BLaER1 treated with 17β-estradiol and CSF1 and Interleukin-3, amounts not matched to agents 10 nM and 100 nM (cell line): Measurements from ENCODE around the gene IZUMO2.
"Not testable (repeated sequence)": the region's sequence is repeated elsewhere in the genome, so short reads cannot be mapped to it uniquely, and the experiment has no call there.

Experiments used
- H3K27ac ChIP-seq, 11 experiments: shearing (Covaris generic); formaldehyde crosslinking; 2 replicates each; pipeline ENCODE4 v1.8.1; 2022
- H3K27me3 ChIP-seq, 11 experiments: shearing (Covaris generic); formaldehyde crosslinking; 2 replicates each; pipeline ENCODE4 v1.8.1; 2022
- H3K36me3 ChIP-seq, 11 experiments: shearing (Covaris generic); formaldehyde crosslinking; 2 replicates each; pipeline ENCODE4 v1.8.1; 2022
- H3K4me1 ChIP-seq, 10 experiments: shearing (Covaris generic); formaldehyde crosslinking; 2 replicates each; pipeline ENCODE4 v1.8.1; 2022
- H3K4me2 ChIP-seq, 11 experiments: shearing (Covaris generic); formaldehyde crosslinking; 2 replicates each; pipeline ENCODE4 v1.8.1; 2022
- H3K4me3 ChIP-seq, 10 experiments: shearing (Covaris generic); formaldehyde crosslinking; 2 replicates each; pipeline ENCODE4 v1.8.1; 2022
- H3K9ac ChIP-seq, 11 experiments: shearing (Covaris generic); formaldehyde crosslinking; 2 replicates each; pipeline ENCODE4 v1.8.1; 2022
- H3K9me3 ChIP-seq, 11 experiments: shearing (Covaris generic); formaldehyde crosslinking; replicated peaks in 1 of 11; 2 replicates each; pipeline ENCODE4 v1.8.1; 2022
- H4K20me1 ChIP-seq, 11 experiments: shearing (Covaris generic); formaldehyde crosslinking; 2 replicates each; pipeline ENCODE4 v1.8.1; 2022
- Cebpa-rat ChIP-seq, 11 experiments: shearing (Covaris generic); IDR thresholded peaks; 2 replicates each; pipeline ENCODE4 v1.8.1; 2022

IZUMO2 gene

GRCh38 chr19:50154529-50154928 is 8.6 kb downstream of the IZUMO2 start:
- Histone ChIP-seq H3K4me1 (peaks cover 0 to 17% (median 3%) of the 10 kb centered on the region in 10 experiments; a peak in 9 of 20 replicates), H3K9ac (no peak overlapping the region), H3K4me3 (no peak overlapping the region), H4K20me1 (no peaks in the 10 kb centered on the region), H3K27ac (no peak overlapping the region), H3K4me2 (peak overlapping the region in 3 of 11 experiments; percentile 12 to 37 (median 31); a peak in 2 of 22 replicates), H3K36me3 (no peaks in the 10 kb centered on the region), H3K27me3 (no peaks in the 10 kb centered on the region), H3K9me3 (peaks cover 0 to 19% (median 8%) of the 10 kb centered on the region in 11 experiments; a peak in 15 of 22 replicates)
- TF ChIP-seq Cebpa-rat (IDR thresholded peaks at IDR 0.05), result no peak

- peaks cover 0 to 17% (median 3%) of the 10 kb centered on the region in 10 experiments; a peak in 9 of 20 replicates for H3K4me1 ChIP-seq
- no peaks in the 10 kb centered on the region for H3K36me3 ChIP-seq
- no peak for TF ChIP-seq Cebpa-rat (IDR thresholded peaks at IDR 0.05)
- H3K27me3 ChIP-seq, result no peaks in the 10 kb centered on the region
- H3K4me2 ChIP-seq, result peak overlapping the region in 2 of 11 experiments; percentile 3 to 75; a peak in 3 of 22 replicates
- no peak overlapping the region for H3K4me3 ChIP-seq
- no peak overlapping the region for H3K9ac ChIP-seq
- no peak overlapping the region for H3K27ac ChIP-seq
- H4K20me1 ChIP-seq, result no peaks in the 10 kb centered on the region
- peaks cover 0 to 10% (median 0%) of the 10 kb centered on the region in 11 experiments; a peak in 4 of 22 replicates for H3K9me3 ChIP-seq
Observed at GRCh38 chr19:50152578-50152977, 10.5 kb downstream of the IZUMO2 start.

GRCh38 chr19:50148528-50148927 is 14.6 kb downstream of the IZUMO2 start:
- no peak overlapping the region for H3K9ac ChIP-seq
- H3K4me1 ChIP-seq, result peaks cover 0 to 18% (median 4%) of the 10 kb centered on the region in 10 experiments; a peak in 8 of 20 replicates
- H3K4me3 ChIP-seq, result peak overlapping the region in 9 of 10 experiments; percentile 54 to 77 (median 70); a peak in 10 of 20 replicates
- H3K4me2 ChIP-seq, result peak overlapping the region in 5 of 11 experiments; percentile 15 to 54 (median 17); a peak in 4 of 22 replicates
- no peak for TF ChIP-seq Cebpa-rat (IDR thresholded peaks at IDR 0.05)
- H3K36me3 ChIP-seq, result no peaks in the 10 kb centered on the region
- peaks cover 0 to 10% (median 0%) of the 10 kb centered on the region in 11 experiments; a peak in 4 of 22 replicates for H3K9me3 ChIP-seq
- H3K27me3 ChIP-seq, result no peaks in the 10 kb centered on the region
- H4K20me1 ChIP-seq, result no peaks in the 10 kb centered on the region
- no peak overlapping the region for H3K27ac ChIP-seq

- H3K4me1 ChIP-seq, result peaks cover 0 to 10% (median 4%) of the 10 kb centered on the region in 10 experiments; a peak in 6 of 20 replicates
- no peaks in the 10 kb centered on the region for H3K36me3 ChIP-seq
- no peaks in the 10 kb centered on the region for H3K27me3 ChIP-seq
- no peak for TF ChIP-seq Cebpa-rat (IDR thresholded peaks at IDR 0.05)
- H3K27ac ChIP-seq, result peak overlapping the region in 10 of 11 experiments; percentile 51 to 79 (median 68); a peak in 20 of 22 replicates
- H3K9ac ChIP-seq, result peak overlapping the region; percentile 65 to 80 (median 75)
- H3K4me2 ChIP-seq, result peak overlapping the region; percentile 15 to 73 (median 59); a peak in 20 of 22 replicates
- H3K9me3 ChIP-seq, result peaks cover 0 to 10% (median 0%) of the 10 kb centered on the region in 11 experiments; a peak in 4 of 22 replicates
- no peaks in the 10 kb centered on the region for H4K20me1 ChIP-seq
- H3K4me3 ChIP-seq, result peak overlapping the region; percentile 54 to 77 (median 68)
Observed at GRCh38 chr19:50147462-50148423, 15.3 kb downstream of the IZUMO2 start.

GRCh38 chr19:50141921-50142320 is 21.2 kb downstream of the IZUMO2 start:
- not testable (repeated sequence) for H3K36me3 ChIP-seq, H3K9me3 ChIP-seq, H3K4me2 ChIP-seq, H3K4me3 ChIP-seq, H3K27me3 ChIP-seq, H3K27ac ChIP-seq, H4K20me1 ChIP-seq, H3K9ac ChIP-seq, H3K4me1 ChIP-seq

GRCh38 chr19:50140118-50140845 is 22.8 kb downstream of the IZUMO2 start:
- H3K4me2 ChIP-seq, H3K4me1 ChIP-seq, H3K27me3 ChIP-seq, H3K9me3 ChIP-seq, H3K9ac ChIP-seq, H3K27ac ChIP-seq, H3K4me3 ChIP-seq, H4K20me1 ChIP-seq, H3K36me3 ChIP-seq: not testable (repeated sequence)

DNA sequence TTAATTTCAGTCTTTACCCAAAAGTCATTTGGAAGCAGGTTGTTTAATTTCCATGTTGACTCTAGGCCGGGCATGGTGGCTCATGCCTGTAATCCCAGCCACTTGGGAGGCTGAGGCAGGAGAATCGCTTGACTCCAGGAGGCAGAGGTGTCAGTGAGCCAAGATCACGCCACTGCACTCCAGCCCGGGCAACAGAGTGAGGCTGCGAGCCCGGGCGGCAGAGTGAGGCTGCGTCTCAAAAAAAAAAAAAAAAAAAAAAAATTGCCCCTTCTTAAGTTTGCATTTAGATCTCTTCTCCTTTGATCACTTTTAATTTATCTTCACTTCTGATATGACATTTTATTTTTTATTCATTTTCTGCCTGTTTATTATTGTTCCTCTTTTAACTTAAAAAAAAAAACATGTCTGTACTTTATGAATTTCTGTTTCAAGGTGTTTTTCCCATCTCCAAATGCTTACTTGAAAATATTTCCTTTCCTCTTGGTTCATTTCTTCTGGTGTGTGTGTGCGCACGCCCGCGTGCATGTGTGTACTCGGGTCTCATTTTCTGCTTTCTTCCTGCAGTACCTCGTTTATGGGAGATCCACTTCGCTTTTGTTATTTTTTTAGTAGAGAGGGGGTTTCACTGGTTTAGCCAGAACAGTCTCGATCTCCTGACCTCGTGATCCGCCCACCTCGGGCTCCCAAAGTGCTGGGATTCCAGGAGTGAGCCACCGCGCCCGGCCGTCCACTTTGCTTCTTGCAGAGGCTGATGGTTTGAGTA is 26.3 kb downstream of the IZUMO2 start:
- H3K36me3 ChIP-seq, H3K4me1 ChIP-seq, H3K27ac ChIP-seq, H3K9ac ChIP-seq, H3K27me3 ChIP-seq, H4K20me1 ChIP-seq, H3K9me3 ChIP-seq: not testable (repeated sequence)
- Histone ChIP-seq H3K4me3 (peak overlapping the region in 1 of 10 experiments; percentile 43; a peak in 3 of 20 replicates), H3K4me2 (peak overlapping the region in 5 of 11 experiments; percentile 41 to 70 (median 52); a peak in 7 of 22 replicates)

- H3K27me3 ChIP-seq, H4K20me1 ChIP-seq, H3K4me2 ChIP-seq, H3K4me1 ChIP-seq, H3K4me3 ChIP-seq, H3K9me3 ChIP-seq, H3K27ac ChIP-seq, H3K9ac ChIP-seq, H3K36me3 ChIP-seq: not testable (repeated sequence)
Observed at GRCh38 chr19:50135856-50136602, 27.1 kb downstream of the IZUMO2 start.

DNA sequence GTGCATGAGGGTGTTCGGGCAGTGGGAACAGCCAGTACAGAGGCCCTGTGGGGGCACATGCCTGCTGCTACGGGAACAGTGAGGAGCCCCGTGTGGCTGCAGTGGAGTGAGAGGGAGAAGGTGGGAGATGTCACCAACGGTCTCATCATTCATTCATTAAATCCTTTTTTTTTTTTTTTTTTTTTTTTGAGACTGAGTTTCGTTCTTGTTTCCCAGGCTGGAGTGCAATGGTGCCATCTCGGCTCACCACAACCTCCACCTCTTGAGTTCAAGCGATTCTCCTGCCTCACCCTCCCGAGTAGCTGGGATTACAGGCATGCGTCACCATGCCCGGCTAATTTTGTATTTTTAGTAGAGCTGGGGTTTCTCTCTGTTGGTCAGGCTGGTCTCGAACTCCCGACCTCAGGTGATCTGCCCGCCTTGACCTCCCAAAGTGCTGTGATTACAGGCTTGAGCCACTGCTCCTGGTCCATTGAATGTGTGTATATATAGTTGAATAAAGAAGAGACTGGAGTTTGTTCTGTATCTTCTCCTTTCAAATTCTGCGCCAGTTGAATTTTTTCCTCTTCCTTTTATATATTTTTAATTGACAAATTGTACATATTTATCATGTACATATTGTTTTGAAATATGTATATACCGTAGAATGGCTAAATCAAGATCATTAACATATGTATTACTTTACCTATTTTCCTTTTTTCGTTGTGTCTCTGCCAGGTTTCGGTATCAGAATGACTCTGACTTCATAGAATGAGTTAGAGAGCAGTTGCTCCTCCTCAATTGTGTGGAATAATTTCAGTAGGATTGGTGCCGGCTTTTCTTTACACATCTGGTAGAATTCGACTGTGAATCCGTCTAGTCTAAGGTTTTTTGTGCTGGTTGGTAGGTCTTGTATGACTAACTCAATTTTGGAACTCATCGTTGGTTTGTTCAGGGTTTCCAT is 28.0 kb downstream of the IZUMO2 start:
- not testable (repeated sequence) for H3K9me3 ChIP-seq, H3K9ac ChIP-seq, H3K27ac ChIP-seq, H3K4me1 ChIP-seq, H3K36me3 ChIP-seq, H3K4me3 ChIP-seq, H4K20me1 ChIP-seq, H3K4me2 ChIP-seq, H3K27me3 ChIP-seq

DNA sequence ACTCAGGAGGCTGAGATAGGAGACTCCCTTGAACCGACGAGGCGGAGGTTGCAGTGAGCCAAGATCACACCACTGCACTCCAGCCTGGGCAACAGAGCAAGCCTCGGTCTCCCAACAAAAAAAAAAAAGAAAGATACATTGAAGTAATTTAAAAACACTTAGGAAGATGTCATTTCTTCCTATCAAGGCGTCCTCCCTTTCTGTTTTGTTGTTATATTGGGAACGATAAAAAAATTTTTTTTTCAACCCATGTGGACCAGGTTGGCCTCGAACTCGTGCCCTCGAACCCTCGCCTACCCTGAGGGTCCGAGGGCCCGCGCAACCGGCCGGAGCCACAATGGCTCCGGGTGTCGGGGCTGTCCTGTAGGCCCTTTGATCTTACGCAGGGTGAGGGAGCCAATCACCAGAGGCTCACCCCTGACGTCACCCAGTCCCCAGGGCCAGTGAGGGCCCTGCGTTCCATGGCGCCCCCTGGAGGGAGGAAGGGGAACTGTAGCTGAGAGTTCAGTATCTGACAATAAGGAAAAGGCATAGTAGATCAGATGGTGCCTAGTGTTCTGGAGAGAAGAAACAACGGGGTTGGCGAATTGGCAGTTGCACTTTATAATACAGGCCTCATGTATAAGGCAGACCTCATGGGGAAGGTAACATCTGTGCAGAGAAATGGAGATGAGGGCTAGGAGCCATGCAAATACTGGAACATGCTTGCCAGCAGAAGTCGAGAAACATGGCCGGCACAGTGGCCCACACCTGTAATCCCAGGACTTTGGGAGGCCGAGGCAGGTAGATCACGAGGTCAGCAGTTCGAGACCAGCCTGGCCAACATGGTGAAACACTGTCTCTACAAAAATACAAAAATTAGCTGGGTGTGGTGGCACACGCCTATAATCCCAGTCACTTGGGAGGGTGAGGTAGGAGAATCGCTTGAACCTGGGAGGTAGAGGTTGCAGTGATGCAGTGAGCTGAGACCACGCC is 29.3 kb downstream of the IZUMO2 start:
- H3K4me1 ChIP-seq, H4K20me1 ChIP-seq, H3K36me3 ChIP-seq, H3K4me3 ChIP-seq, H3K27ac ChIP-seq, H3K27me3 ChIP-seq, H3K4me2 ChIP-seq, H3K9ac ChIP-seq, H3K9me3 ChIP-seq: not testable (repeated sequence)
